Upper lobe of left lung (tissue), 4 donors: ENCODE measurements around the gene KCNJ3.

Source experiments
- CTCF ChIP-seq, 6 experiments: fragments of 450-650 bp in 4 of 6; fragments of 200-600 bp in 2 of 6; sonication (generic) in 2 of 6; IDR thresholded peaks; one replicate each; pipeline ENCODE4 v1.5.1; 2016 to 2019; ENCODE audit warnings: antibody characterized with exemption in 6 of 6
- POLR2A ChIP-seq, 4 donors: fragments of 450-650 bp; IDR thresholded peaks; one replicate each; pipeline ENCODE4 v1.5.1; 2016 to 2017; ENCODE audit warnings: antibody characterized with exemption in 4 of 4, mild to moderate bottlenecking in 2 of 4
- POLR2AphosphoS5 ChIP-seq, 2 donors: sonication (generic); formaldehyde crosslinking; IDR thresholded peaks; one replicate each; pipeline ENCODE4 v1.5.1; 2017; ENCODE audit warnings: antibody characterized with exemption in 2 of 2

GRCh38 chr2:154825358-154825757 is 126.9 kb downstream of the KCNJ3 start:
- TF ChIP-seq CTCF (IDR thresholded peaks at IDR 0.05) = no peak
- no peak for TF ChIP-seq POLR2A (IDR thresholded peaks at IDR 0.05)
- TF ChIP-seq POLR2AphosphoS5 (IDR thresholded peaks at IDR 0.05) = no peak
